HG02938 (cell line): ENCODE results near the gene KCTD2.
"Not testable (repeated sequence)": the region's sequence is repeated elsewhere in the genome, so short reads cannot be mapped to it uniquely, and the experiment has no call there.

ENCODE experiments used
- ATAC-seq: cut with Tn5 transposase; IDR thresholded peaks from one replicate; pipeline ENCODE4 v1.9.1; 2021; ENCODE audit warnings: mild to moderate bottlenecking, moderate library complexity; ENCODE audit not compliant: unreplicated experiment

The KCTD2 gene, protein sequence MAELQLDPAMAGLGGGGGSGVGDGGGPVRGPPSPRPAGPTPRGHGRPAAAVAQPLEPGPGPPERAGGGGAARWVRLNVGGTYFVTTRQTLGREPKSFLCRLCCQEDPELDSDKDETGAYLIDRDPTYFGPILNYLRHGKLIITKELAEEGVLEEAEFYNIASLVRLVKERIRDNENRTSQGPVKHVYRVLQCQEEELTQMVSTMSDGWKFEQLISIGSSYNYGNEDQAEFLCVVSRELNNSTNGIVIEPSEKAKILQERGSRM

DNA sequence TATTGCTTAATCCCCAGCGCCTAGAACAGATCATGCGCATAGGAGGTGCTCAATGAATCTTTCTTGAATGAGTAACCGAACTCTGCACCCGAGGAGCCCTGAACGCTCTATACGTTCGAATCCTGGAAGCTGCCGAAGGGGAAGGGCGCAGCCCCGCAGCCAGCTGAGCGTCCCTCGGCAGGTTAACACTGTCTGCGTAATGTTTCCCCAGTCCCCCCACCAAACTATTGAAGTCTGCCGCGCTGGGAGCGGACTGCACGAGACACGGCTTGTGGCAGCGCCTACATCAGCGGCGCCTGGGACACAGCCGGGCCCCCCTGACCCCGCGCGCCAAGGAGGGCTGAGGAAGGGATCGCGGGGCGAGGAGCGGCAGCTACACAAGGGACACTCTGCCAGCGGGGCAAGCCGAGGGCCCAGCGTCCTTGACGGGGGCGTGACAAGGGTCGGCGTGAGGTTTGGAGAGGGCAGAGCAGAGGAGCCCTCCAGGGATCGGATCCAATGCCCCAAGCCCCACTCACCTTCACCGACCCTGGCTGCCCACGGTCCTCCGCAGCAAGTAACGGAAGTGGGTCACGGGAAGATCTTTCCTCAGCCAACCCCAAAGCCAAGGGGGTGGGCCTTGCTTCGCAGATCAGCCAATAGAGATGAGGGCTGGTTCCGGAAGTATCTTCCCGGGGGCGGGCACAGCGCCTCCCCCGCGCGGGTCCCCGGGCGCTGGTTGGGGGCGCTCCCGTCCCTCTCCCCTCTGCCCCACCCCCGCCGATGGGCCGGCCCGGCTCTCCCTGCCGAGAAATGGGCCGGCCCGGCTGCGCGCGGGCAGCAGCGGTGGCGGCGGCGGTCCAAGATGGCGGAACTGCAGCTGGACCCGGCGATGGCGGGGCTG is at the start of gene KCTD2, which contains the start of gene ATP5PD:
TSS of gene KCTD2 (plus strand) at position 819 of the 883 bp plus-strand sequence. CDS start at position 845, 26 bp downstream.
TSS of gene ATP5PD (minus strand) at position 563 of the 883 bp plus-strand sequence. CDS start 4,319 bp downstream, outside the sequence.
- ATAC-seq = peak; percentile 94

GRCh38 chr17:74998783-74999182 is 48.2 kb upstream of the KCTD2 start:
- no peak for ATAC-seq

DNA sequence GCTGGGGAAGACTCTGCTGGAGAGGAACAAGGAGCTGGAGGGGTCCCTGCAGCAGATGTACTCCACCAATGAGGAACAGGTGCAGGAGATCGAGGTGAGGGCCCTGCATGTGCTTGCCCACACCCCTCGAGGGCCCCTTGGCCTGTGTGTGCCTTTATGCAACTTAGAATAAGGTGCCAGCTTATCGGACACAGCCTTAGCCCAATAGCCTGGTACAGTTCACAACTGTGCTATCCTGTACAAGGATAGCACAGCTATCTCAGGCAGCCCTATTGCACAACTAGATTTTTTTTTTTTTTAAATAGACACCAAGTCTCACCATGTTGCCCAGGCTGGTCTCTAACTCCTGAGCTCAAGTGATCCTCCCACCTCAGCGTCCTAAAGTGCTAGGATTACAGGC is 47.5 kb upstream of the KCTD2 start:
- ATAC-seq = no peak

GRCh38 chr17:75001915-75002843 is 44.8 kb upstream of the KCTD2 start:
- no peak for ATAC-seq

- no peak for ATAC-seq
Measured at GRCh38 chr17:75003070-75003956, 43.7 kb upstream of the KCTD2 start.

- ATAC-seq = no peak
Measured at GRCh38 chr17:75003957-75004355, 43.1 kb upstream of the KCTD2 start.

- no peak for ATAC-seq
Measured at GRCh38 chr17:75004371-75004770, 42.7 kb upstream of the KCTD2 start.

GRCh38 chr17:75005291-75005690 is 41.7 kb upstream of the KCTD2 start:
- ATAC-seq = no peak

GRCh38 chr17:75006084-75006483 is 40.9 kb upstream of the KCTD2 start:
- ATAC-seq = not testable (repeated sequence)

DNA sequence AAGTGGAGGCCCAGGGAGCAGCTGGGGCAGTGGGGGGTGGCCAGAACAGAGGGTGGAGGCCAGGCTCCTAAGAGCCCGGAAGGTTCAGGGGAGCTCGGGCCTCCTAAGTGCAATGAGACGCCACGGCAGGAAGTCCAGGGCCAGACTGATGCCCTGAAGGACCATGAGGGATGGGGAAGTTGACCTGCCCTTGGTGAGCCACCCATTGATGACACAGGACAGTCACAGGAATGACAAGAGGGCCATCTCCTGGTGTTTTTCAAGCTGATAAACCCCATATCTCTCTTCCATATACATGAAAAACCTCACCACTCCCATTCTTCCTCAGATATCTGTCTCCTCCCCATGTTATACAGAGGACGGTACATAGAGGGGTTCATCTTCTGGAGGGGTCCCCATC is 40.4 kb upstream of the KCTD2 start:
- ATAC-seq = no peak

GRCh38 chr17:75008373-75008772 is 38.7 kb upstream of the KCTD2 start:
- no peak for ATAC-seq

- ATAC-seq = no peak
Measured at GRCh38 chr17:75009139-75009724, 37.8 kb upstream of the KCTD2 start.

DNA sequence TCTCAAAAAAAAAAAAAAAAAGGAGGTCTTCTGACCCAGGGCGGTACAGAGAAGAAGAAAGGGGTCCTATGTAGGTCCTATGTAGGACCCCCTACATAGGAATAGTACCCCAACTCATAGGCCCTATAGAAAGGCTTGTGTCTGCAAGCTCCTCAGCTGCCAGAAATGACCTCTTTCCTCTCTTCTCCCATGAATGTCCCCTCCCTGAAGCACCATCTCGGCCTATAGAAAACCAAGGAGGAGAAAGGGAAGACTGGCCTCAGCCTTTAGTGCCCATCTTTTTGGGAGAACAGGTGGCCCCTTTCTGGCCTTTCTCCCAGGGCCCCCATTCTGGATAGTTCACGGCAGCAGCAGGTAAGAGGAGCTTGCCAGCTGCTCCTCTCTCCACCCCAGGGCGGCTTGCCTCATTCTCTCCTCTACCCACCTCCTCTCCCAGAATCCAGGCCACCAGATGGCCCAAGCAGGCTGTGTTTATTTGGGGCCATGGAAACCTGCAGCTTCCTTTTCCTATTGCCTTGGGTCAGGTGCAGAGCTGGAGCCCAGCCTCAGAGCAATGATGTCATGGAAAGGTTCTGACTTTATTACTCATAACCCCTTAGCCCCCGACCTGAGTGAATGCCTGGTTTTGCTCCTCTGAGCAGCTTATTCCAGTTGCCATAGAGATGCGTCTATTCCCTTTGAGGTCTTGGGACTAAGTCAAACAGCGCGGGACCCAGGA is 36.2 kb upstream of the KCTD2 start:
- ATAC-seq = no peak

- no peak for ATAC-seq
Measured at GRCh38 chr17:75011401-75012095, 35.5 kb upstream of the KCTD2 start.

DNA sequence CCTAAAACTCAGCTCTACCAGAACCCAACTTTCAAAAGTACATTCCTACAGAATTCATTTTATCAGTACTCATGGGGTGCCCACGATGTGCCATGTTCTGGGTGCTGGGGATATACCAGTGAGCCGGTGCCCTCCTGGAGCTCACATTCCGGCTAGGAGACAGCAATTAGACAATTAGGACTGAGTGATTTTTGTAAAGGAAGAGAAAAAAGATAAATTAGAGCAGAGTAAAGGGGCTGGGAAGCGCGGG is 35.0 kb upstream of the KCTD2 start:
- ATAC-seq = no peak

GRCh38 chr17:75012346-75013091 is 34.5 kb upstream of the KCTD2 start, which contains the start of gene MRPL58:
Gene MRPL58, plus strand, starts transcription at chr17:75012670. Its CDS starts 17 bp downstream, at chr17:75012687.
- ATAC-seq = peak; percentile 82

DNA sequence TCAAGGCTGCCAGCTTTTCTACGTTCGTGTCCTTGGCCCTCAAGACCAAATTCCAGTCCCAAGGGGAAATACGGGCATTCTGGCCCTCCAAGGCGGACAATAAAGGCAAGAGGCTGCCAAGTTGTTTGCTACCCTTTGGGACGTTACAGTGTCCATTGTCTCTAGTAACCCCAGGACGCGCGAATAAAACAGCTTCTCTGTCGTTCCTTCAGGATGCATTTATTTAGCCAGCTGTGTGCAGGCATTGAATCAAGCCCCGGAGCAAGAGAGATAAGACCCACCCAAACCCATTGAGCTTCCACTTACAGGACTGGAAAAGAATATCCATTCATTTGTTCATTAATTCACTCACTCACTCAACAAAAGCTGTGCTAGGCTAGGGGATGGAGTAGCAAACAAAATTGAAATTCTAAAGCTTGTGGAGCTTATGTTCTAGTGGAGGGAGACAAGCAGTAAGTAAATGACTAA is 33.9 kb upstream of the KCTD2 start:
- ATAC-seq = no peak

DNA sequence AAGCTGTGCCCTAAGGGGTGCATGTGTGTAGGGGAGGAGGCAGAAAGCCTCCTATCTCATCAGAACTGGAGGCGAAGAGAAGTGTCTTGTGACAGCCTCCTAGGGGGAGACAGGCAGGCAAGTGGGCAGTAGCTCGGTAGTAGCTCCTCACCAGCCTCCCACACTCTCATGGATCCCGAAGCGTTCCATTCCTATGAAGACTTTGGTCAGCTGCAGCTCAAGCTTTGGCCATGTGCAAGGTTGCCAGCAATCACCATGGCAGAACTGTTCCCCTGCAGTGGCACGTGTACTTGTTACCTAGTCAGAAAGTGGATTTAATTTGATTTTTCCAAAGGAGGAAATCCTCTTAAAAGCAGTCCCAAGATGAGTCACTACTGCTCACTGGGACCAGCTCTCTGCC is 27.9 kb upstream of the KCTD2 start:
- no peak for ATAC-seq
